Measurements from ENCODE around the gene ELF2. TPM values are rescaled to one million over a fixed set of nuclear protein-coding genes. Genes with fewer than 3 reads are reported as not detected.

The ELF2 gene
- total RNA-seq, 2 donors from 2014 or later = 80.6 to 111 TPM

DNA sequence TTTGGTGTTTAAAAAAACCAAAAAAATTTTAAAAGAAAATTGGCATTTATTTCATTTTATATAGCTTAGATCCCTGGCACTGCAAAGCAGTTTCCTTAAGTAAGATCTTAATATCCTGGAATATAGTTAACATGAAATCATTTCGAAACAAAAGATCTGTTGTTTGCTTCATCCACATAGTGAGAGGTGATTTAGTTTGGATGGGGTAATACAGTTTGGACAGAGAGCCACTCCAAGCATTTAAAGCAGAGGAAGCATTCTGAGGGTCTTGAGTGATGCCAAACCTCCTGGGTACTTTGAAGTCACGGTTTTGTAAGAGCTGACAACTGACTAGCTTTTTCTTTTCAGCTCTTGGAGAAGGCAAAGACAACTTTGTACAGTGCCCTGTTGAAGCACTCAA lies 132.7 kb downstream of the ELF2 start:
- Histone ChIP-seq H3K27ac (no peak overlapping the region), H3K27me3 (replicated peaks; ENCODE audit: insufficient read depth) (no peaks in the 10 kb centered on the region), H3K4me3 (no peak overlapping the region), H3K36me3 (peaks cover 8% of the 10 kb centered on the region), H3K4me1 (ENCODE audit: control insufficient read depth in 1 of 2, low read depth in 2 of 2) (no peaks in the 10 kb centered on the region), H3K9me3 (no peaks in the 10 kb centered on the region)
- ATAC-seq (ENCODE audit: insufficient number of reproducible peaks, low FRiP score, low read depth) = no peak
- TF ChIP-seq, protein P1, sequence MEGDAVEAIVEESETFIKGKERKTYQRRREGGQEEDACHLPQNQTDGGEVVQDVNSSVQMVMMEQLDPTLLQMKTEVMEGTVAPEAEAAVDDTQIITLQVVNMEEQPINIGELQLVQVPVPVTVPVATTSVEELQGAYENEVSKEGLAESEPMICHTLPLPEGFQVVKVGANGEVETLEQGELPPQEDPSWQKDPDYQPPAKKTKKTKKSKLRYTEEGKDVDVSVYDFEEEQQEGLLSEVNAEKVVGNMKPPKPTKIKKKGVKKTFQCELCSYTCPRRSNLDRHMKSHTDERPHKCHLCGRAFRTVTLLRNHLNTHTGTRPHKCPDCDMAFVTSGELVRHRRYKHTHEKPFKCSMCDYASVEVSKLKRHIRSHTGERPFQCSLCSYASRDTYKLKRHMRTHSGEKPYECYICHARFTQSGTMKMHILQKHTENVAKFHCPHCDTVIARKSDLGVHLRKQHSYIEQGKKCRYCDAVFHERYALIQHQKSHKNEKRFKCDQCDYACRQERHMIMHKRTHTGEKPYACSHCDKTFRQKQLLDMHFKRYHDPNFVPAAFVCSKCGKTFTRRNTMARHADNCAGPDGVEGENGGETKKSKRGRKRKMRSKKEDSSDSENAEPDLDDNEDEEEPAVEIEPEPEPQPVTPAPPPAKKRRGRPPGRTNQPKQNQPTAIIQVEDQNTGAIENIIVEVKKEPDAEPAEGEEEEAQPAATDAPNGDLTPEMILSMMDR (IDR thresholded peaks at IDR 0.05) = no peak
- no peak for DNase-seq (ENCODE audit: low spot score)

DNA sequence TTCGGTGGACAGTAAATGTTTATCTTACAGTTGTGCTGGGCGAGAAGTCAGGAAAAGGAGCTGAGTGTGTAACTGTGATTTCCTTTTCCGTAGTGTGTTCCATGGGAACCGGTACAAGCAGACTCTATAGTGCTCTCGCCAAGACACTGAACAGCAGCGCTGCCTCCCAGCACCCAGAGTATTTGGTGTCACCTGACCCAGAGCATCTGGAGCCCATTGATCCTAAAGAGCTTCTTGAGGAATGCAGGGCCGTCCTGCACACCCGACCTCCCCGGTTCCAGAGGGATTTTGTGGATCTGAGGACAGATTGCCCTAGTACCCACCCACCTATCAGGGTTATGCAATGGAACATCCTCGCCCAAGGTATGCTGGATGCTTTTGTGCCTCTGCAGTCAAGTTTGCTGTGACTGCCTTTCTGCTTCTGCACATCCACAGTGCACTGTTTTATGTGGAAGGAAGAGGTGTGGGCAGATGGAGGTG lies 134.0 kb downstream of the ELF2 start:
- Histone ChIP-seq H3K27me3 (replicated peaks; ENCODE audit: insufficient read depth) (no peaks in the 10 kb centered on the region), H3K36me3 (peaks cover 5% of the 10 kb centered on the region), H3K4me1 (ENCODE audit: control insufficient read depth in 1 of 2, low read depth in 2 of 2) (no peaks in the 10 kb centered on the region), H3K9me3 (no peaks in the 10 kb centered on the region), H3K27ac (no peak overlapping the region), H3K4me3 (no peak overlapping the region)
- TF ChIP-seq, protein P1 (IDR thresholded peaks at IDR 0.05) = no peak
- ATAC-seq (ENCODE audit: insufficient number of reproducible peaks, low FRiP score, low read depth) (no peak), DNase-seq (ENCODE audit: low spot score) (no peak)

DNA sequence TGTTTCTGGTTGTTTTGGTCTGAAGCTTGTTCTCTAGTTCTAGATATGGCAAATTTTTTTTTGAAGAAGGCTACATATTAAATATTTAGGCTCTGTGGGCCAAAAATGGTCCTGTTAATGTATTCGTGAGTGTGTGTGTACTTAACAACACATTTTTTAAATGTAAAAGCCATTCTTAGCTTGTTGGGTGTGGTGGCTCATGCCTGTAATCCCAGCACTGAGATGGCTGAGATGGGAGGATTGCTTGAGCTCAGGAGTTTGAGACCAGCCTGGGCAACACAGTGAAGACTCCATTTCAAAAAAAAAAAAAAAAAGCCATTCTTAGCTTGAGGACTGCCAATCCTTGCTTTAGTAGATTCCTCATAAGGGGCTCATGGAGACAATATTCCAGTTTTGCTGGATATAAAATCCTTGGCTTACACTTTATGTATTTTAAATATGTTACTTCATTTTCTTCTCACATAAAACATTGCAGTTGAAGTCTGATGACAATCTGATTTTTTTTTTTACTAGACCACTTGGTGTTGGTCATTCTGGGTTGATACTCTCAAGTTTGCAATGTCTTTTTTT lies 138.1 kb downstream of the ELF2 start:
- Histone ChIP-seq H3K27me3 (replicated peaks; ENCODE audit: insufficient read depth) (no peaks in the 10 kb centered on the region), H3K27ac (no peak overlapping the region), H3K4me3 (no peak overlapping the region), H3K9me3 (no peaks in the 10 kb centered on the region), H3K36me3 (no peaks in the 10 kb centered on the region), H3K4me1 (ENCODE audit: control insufficient read depth in 1 of 2, low read depth in 2 of 2) (no peaks in the 10 kb centered on the region)
- TF ChIP-seq, protein P1 (IDR thresholded peaks at IDR 0.05) = no peak
- ATAC-seq (ENCODE audit: insufficient number of reproducible peaks, low FRiP score, low read depth) = no peak
- no peak for DNase-seq (ENCODE audit: low spot score)

DNA sequence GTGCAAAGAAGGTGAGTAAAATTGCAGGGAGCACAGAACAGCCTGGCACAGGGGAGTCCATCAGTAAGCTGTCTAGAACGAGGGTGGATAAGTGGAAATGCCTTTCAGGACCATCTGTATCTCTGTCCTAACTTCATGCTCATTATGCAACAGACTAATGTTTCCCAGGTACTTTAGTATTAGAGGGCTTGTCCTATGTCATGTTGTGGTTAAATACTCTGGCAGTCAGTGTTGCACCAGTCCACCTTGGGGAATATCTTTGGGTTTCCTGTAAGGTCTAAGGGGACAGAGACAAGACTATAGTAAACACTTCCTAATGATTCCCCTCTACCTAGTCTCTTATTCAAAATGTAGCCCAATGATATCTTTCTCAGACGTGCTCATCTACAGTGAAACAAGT lies 140.1 kb downstream of the ELF2 start:
- Histone ChIP-seq H3K4me3 (no peak overlapping the region), H3K9me3 (no peaks in the 10 kb centered on the region), H3K4me1 (ENCODE audit: control insufficient read depth in 1 of 2, low read depth in 2 of 2) (no peaks in the 10 kb centered on the region), H3K36me3 (no peaks in the 10 kb centered on the region), H3K27ac (no peak overlapping the region), H3K27me3 (replicated peaks; ENCODE audit: insufficient read depth) (no peaks in the 10 kb centered on the region)
- TF ChIP-seq, protein P1 (IDR thresholded peaks at IDR 0.05) = no peak
- ATAC-seq (ENCODE audit: insufficient number of reproducible peaks, low FRiP score, low read depth) (no peak), DNase-seq (ENCODE audit: low spot score) (no peak)

DNA sequence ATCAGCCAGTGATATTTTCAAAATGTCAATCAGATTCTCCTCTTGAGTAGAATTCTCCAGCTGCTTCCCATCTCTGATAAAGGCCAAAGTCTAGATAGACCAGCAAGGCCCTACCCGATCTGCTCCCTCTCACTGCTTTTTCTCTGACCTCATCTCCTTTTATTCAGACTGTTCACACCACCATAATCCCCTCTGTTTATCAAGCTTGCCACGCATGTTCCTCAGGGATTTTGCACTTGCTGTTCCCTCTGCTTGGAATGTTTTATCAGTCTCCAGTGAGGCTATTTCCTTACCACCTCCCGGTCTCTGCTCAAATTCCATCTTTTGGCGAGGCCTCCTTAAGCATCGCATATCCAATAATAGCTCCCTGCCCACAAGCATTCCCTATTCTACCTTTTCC lies 141.4 kb downstream of the ELF2 start:
- TF ChIP-seq, protein P1 (IDR thresholded peaks at IDR 0.05) = no peak
- ATAC-seq (ENCODE audit: insufficient number of reproducible peaks, low FRiP score, low read depth) = no peak

More for the DNA sequence above, 141.4 kb downstream of the ELF2 start:
- Histone ChIP-seq H3K27ac (no peak overlapping the region), H3K4me3 (no peak overlapping the region), H3K9me3 (no peaks in the 10 kb centered on the region), H3K27me3 (replicated peaks; ENCODE audit: insufficient read depth) (no peaks in the 10 kb centered on the region), H3K4me1 (ENCODE audit: control insufficient read depth in 1 of 2, low read depth in 2 of 2) (no peaks in the 10 kb centered on the region), H3K36me3 (no peaks in the 10 kb centered on the region)
- no peak for DNase-seq (ENCODE audit: low spot score)
